CD14-positive monocyte (primary cell): ENCODE data around the gene ZMYND10. TPM values are rescaled to one million over a fixed set of nuclear protein-coding genes. Genes with fewer than 3 reads are reported as not detected.

Experiments
- DNase-seq, 3 donors: peaks; one replicate each; pipeline ENCODE4 v3.0.0-alpha.2; 2011 to 2022
- H2AFZ ChIP-seq: 2 replicates; pipeline ENCODE4 v1.6.0; 2012; ENCODE audit warnings: mild to moderate bottlenecking, low read depth, low read length, inconsistent platforms; ENCODE audit not compliant: insufficient read depth, poor library complexity, severe bottlenecking
- H3K27ac ChIP-seq, 2 donors: 1 replicate in 1 of 2; 2 replicates in 1 of 2; pipeline ENCODE4 v1.5.1; 2012 to 2013; ENCODE audit warnings: low read length in 2 of 2, control low read depth in 1 of 2, inconsistent platforms in 1 of 2, low read depth in 1 of 2, mild to moderate bottlenecking in 1 of 2
- H3K27me3 ChIP-seq, 2 donors: one replicate each; pipeline versions ENCODE4 v1.6.0 to v1.6.1; 2011 to 2013; ENCODE audit warnings: low read length in 2 of 2; ENCODE audit not compliant: control insufficient read depth in 2 of 2, insufficient read depth in 2 of 2
- H3K36me3 ChIP-seq, 2 donors: replicated peaks in 1 of 2; 1 replicate in 1 of 2; 2 replicates in 1 of 2; pipeline versions ENCODE4 v1.5.1 to v1.6.1; 2012 to 2013; ENCODE audit warnings: low read length in 2 of 2, control low read depth in 1 of 2, inconsistent platforms in 1 of 2, mild to moderate bottlenecking in 1 of 2; ENCODE audit not compliant: insufficient read depth in 2 of 2, control insufficient read depth in 1 of 2
- H3K4me1 ChIP-seq, 2 donors: 1 replicate in 1 of 2; 2 replicates in 1 of 2; pipeline versions ENCODE4 v1.5.1 to v1.6.1; 2012 to 2013; ENCODE audit warnings: low read length in 2 of 2, control low read depth in 1 of 2, inconsistent platforms in 1 of 2, mild to moderate bottlenecking in 1 of 2, moderate library complexity in 1 of 2; ENCODE audit not compliant: insufficient read depth in 2 of 2, control insufficient read depth in 1 of 2
- H3K4me2 ChIP-seq: replicated peaks from 2 replicates; pipeline ENCODE3; 2012; ENCODE audit warnings: low read length, moderate library complexity, mild to moderate bottlenecking; ENCODE audit not compliant: poor library complexity, severe bottlenecking; ENCODE audit errors: extremely low read depth
- H3K4me3 ChIP-seq, 3 experiments: fragments of 200-600 bp in 1 of 3; sonication (generic) in 1 of 3; replicated peaks in 1 of 3; 1 replicate in 2 of 3; 2 replicates in 1 of 3; pipeline ENCODE4 v1.5.1; 2011 to 2013; ENCODE audit warnings: low read length in 3 of 3, mild to moderate bottlenecking in 3 of 3, control low read depth in 2 of 3, low read depth in 2 of 3, inconsistent platforms in 1 of 3, moderate library complexity in 1 of 3
- H3K79me2 ChIP-seq: 2 replicates; pipeline ENCODE4 v1.6.0; 2012; ENCODE audit warnings: mild to moderate bottlenecking, control low read depth, inconsistent platforms, low read length, moderate library complexity; ENCODE audit not compliant: insufficient read depth
- H3K9ac ChIP-seq: 2 replicates; pipeline ENCODE4 v1.6.0; 2017; ENCODE audit warnings: low read length, mild to moderate bottlenecking; ENCODE audit not compliant: insufficient read depth, poor library complexity, severe bottlenecking
- H3K9me3 ChIP-seq, 2 donors: replicated peaks in 1 of 2; 1 replicate in 1 of 2; 2 replicates in 1 of 2; pipeline versions ENCODE4 v1.5.1 to v1.6.1; 2012 to 2013; ENCODE audit warnings: low read length in 2 of 2, control low read depth in 1 of 2; ENCODE audit not compliant: control insufficient read depth in 1 of 2, insufficient read depth in 1 of 2
- H4K20me1 ChIP-seq: 2 replicates; pipeline ENCODE4 v1.6.0; 2012; ENCODE audit warnings: mild to moderate bottlenecking, low read length, control low read depth, moderate library complexity; ENCODE audit not compliant: insufficient read depth
- H3K27ac Mint-ChIP-seq, 7 donors: one replicate each; pipeline ENCODE4 v1.8.0; 2020; ENCODE audit warnings: mild to moderate bottlenecking in 7 of 7, mixed read lengths in 7 of 7, moderate library complexity in 6 of 7, inconsistent platforms in 2 of 7
- H3K27me3 Mint-ChIP-seq, 3 donors: one replicate each; pipeline ENCODE4 v1.8.0; 2021 to 2022; ENCODE audit warnings: low read depth in 3 of 3, mild to moderate bottlenecking in 3 of 3, mixed read lengths in 3 of 3, moderate library complexity in 3 of 3, inconsistent platforms in 1 of 3
- H3K36me3 Mint-ChIP-seq, 2 donors: one replicate each; pipeline ENCODE4 v1.8.0; 2020; ENCODE audit warnings: mixed read lengths in 2 of 2, inconsistent platforms in 1 of 2, mild to moderate bottlenecking in 1 of 2
- H3K4me1 Mint-ChIP-seq: one replicate; pipeline ENCODE4 v1.8.0; 2020; ENCODE audit warnings: mild to moderate bottlenecking, mixed read lengths
- H3K4me3 Mint-ChIP-seq, 2 donors: one replicate each; pipeline ENCODE4 v1.8.0; 2020; ENCODE audit warnings: mild to moderate bottlenecking in 2 of 2, mixed read lengths in 2 of 2, moderate library complexity in 1 of 2
- H3K9me3 Mint-ChIP-seq, 7 donors: one replicate each; pipeline ENCODE4 v1.8.0; 2020 to 2022; ENCODE audit warnings: mixed read lengths in 7 of 7, mild to moderate bottlenecking in 6 of 7, moderate library complexity in 6 of 7, inconsistent platforms in 2 of 7
- WGBS: methylation state at CpG from one replicate; pipeline ENCODE4 v1.1.5; 2013; ENCODE audit warnings: missing lambda C conversion rate; ENCODE audit not compliant: insufficient coverage; 5-methylcytosine and 5-hydroxymethylcytosine counted together
- intact Hi-C, 2 donors: fragments of 100-400 bp; cut with micrococcal nuclease; formaldehyde crosslinking; loops; one replicate each; pipeline versions ENCODE4 v1.15.0 to v1.15.1; 2023
- polyA plus RNA-seq, 3 donors: library from polyadenylated mRNA; depleted of rRNA in 1 of 3; unstranded in 2 of 3; stranded (reverse) in 1 of 3; fragments of 300-500 nt in 2 of 3; fragments of >200 nt in 1 of 3; fragmentation: Illumina TruSeq in 2 of 3; gene quantifications; 1 replicate in 2 of 3; 2 replicates in 1 of 3; pipeline ENCODE4 v1.2.3, GENCODE V29; 2012 to 2021
- TF ChIP-seq, protein P1 (sequence below): fragments of 200-600 bp; IDR thresholded peaks from one replicate; pipeline ENCODE4 v1.8.0; 2022; ENCODE audit warnings: antibody characterized with exemption, mild to moderate bottlenecking

ZMYND10 gene
- polyA plus RNA-seq, 3 donors = 0.12 to 1.7 (median 0.19) TPM

DNA sequence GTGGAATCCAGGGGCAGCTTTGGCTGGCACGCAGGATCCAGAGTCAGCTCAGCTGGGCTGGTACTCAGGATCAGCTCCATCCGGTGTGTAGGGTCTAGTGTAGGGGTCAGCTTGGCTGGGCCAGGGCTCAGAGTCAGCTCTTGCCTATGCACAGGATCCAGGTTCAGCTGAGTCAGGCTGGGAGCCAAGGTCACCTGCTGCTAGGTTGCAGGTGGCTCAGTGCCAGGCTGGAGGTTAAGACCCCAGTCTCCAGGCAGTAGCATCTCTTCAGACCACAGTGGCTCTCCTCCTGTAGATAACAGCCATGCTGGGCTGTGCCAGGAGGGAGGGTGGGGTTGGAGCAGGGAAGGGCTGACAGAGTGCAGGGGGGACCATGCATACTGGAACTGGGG lies 48.2 kb downstream of the ZMYND10 start:
- no peak overlapping the region for H2AFZ ChIP-seq

DNA sequence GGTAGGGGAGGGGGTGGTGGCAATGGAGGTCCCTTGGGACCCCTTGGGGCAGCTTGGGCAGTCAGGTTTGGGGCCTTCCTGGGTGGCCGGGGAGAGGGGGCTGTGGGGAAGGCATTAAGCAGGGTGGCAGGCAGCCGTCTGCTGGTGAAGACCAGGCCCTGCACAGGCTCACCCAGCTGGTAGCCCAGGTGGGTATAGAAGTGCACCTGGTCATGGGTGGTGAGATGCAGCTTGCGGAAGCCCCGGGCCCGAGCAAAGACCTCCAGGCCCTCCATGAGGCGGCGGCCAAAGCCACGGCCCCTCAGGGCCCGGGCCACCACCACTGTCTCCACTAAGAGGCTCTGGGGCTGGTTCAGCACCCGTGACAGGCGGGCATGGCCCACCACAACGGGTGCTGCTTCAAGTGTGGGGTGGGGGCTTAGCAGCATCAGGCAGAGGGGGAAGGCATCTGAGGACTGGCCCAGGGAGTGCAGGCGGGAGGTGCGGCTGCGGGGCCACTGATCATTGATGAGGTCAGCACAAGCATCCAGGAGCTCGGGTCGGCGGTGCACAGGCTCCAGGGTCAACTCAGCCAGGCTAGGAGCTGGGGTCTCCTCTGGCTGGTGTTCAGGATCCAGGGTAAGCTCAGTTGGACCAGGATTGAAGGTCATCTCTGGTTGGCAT lies 48.7 kb downstream of the ZMYND10 start:
- no peaks in the 10 kb centered on the region for H3K27me3 Mint-ChIP-seq
- H3K9me3 Mint-ChIP-seq = no peaks in the 10 kb centered on the region
- no peak overlapping the region for H3K9ac ChIP-seq
- WGBS = 94% methylated on average over 12 of the region's 18 CpGs
- no peak overlapping the region for H3K27ac ChIP-seq
- intact Hi-C loops = loop anchor here (5.0 kb wide), 1 partner anchor 40 kb away; no protein-coding TSS in a partner anchor
- peaks cover 36% of the 10 kb centered on the region for H3K79me2 ChIP-seq
- H2AFZ ChIP-seq = no peak overlapping the region
- peaks cover 40% of the 10 kb centered on the region for H3K4me1 Mint-ChIP-seq
- H3K4me3 ChIP-seq = no peak overlapping the region
- no peak overlapping the region for H3K4me2 ChIP-seq
- no peak overlapping the region for H3K4me3 Mint-ChIP-seq
- H3K36me3 Mint-ChIP-seq = peaks cover 2 to 9% of the 10 kb centered on the region in 2 donors
- no peaks in the 10 kb centered on the region for H3K27me3 ChIP-seq
- peak in 1 of 3 donors; percentile 9 for DNase-seq
- H3K4me1 ChIP-seq = peaks cover 39 to 49% of the 10 kb centered on the region in 2 donors
- TF ChIP-seq, protein P1, sequence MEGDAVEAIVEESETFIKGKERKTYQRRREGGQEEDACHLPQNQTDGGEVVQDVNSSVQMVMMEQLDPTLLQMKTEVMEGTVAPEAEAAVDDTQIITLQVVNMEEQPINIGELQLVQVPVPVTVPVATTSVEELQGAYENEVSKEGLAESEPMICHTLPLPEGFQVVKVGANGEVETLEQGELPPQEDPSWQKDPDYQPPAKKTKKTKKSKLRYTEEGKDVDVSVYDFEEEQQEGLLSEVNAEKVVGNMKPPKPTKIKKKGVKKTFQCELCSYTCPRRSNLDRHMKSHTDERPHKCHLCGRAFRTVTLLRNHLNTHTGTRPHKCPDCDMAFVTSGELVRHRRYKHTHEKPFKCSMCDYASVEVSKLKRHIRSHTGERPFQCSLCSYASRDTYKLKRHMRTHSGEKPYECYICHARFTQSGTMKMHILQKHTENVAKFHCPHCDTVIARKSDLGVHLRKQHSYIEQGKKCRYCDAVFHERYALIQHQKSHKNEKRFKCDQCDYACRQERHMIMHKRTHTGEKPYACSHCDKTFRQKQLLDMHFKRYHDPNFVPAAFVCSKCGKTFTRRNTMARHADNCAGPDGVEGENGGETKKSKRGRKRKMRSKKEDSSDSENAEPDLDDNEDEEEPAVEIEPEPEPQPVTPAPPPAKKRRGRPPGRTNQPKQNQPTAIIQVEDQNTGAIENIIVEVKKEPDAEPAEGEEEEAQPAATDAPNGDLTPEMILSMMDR = no peak
- no peaks in the 10 kb centered on the region for H3K36me3 ChIP-seq
- H4K20me1 ChIP-seq = no peaks in the 10 kb centered on the region
- H3K27ac Mint-ChIP-seq = peak overlapping the region in 3 of 7 donors; percentile 65 to 99 (median 86)
- H3K9me3 ChIP-seq = no peaks in the 10 kb centered on the region

More for the DNA sequence above, 48.2 kb downstream of the ZMYND10 start:
- H3K4me1 Mint-ChIP-seq = peaks cover 40% of the 10 kb centered on the region
- peak overlapping the region; percentile 0 for H3K4me2 ChIP-seq
- no peak overlapping the region for H3K4me3 Mint-ChIP-seq
- H3K79me2 ChIP-seq = peaks cover 38% of the 10 kb centered on the region
- no peaks in the 10 kb centered on the region for H3K27me3 ChIP-seq
- H3K9ac ChIP-seq = no peak overlapping the region
- no peaks in the 10 kb centered on the region for H3K9me3 ChIP-seq
- H3K4me3 ChIP-seq = no peak overlapping the region
- H3K27me3 Mint-ChIP-seq = no peaks in the 10 kb centered on the region
- H3K27ac Mint-ChIP-seq = peak overlapping the region in 1 of 7 donors; percentile 99
- intact Hi-C loops = loop anchor here (5.0 kb wide), 1 partner anchor 40 kb away; no protein-coding TSS in a partner anchor
- TF ChIP-seq, protein P1 = no peak
- no peaks in the 10 kb centered on the region for H3K36me3 ChIP-seq
- peaks cover 2 to 9% of the 10 kb centered on the region in 2 donors for H3K36me3 Mint-ChIP-seq
- H4K20me1 ChIP-seq = no peaks in the 10 kb centered on the region
- H3K27ac ChIP-seq = peak overlapping the region in 1 of 2 donors; percentile 100
- 90% methylated on average over 2 of the region's 2 CpGs for WGBS
- H3K4me1 ChIP-seq = peaks cover 39 to 46% of the 10 kb centered on the region in 2 donors
- DNase-seq = peak in 1 of 3 donors; percentile 13
- no peaks in the 10 kb centered on the region for H3K9me3 Mint-ChIP-seq
